Esophagus muscularis mucosa (tissue), 4 donors: Measurements from ENCODE around the gene TMEM205. TPM values are rescaled to one million over a fixed set of nuclear protein-coding genes. Genes with fewer than 3 reads are reported as not detected.
A peak's percentile ranks its signal among the peaks of the same experiment; 100 is the strongest.

Experiments
- DNase-seq: peaks from one replicate; pipeline ENCODE4 v3.0.0-alpha.2; 2017; ENCODE audit errors: extremely low spot score
- H3K27ac ChIP-seq, 4 donors: fragments of 200-600 bp; sonication (generic); replicated peaks in 1 of 4; 1 replicate in 3 of 4; 2 replicates in 1 of 4; pipeline ENCODE4 v1.5.1; 2016 to 2019; ENCODE audit warnings: mild to moderate bottlenecking in 1 of 4
- H3K27me3 ChIP-seq, 4 donors: fragments of 200-600 bp; sonication (generic); one replicate each; pipeline versions ENCODE4 v1.5.1 to v1.6.0; 2016 to 2019
- H3K36me3 ChIP-seq, 4 donors: fragments of 200-600 bp; sonication (generic); one replicate each; pipeline ENCODE4 v1.5.1; 2016 to 2019
- H3K4me1 ChIP-seq, 4 donors: fragments of 200-600 bp; sonication (generic); one replicate each; pipeline ENCODE4 v1.5.1; 2016 to 2019
- H3K4me3 ChIP-seq, 4 donors: fragments of 200-600 bp; sonication (generic); 1 replicate in 2 of 4; 2 replicates in 2 of 4; pipeline ENCODE4 v1.5.1; 2016 to 2019; ENCODE audit warnings: mild to moderate bottlenecking in 4 of 4, moderate library complexity in 1 of 4
- H3K9me3 ChIP-seq, 4 donors: fragments of 200-600 bp; sonication (generic); 1 replicate in 3 of 4; 2 replicates in 1 of 4; pipeline ENCODE4 v1.5.1; 2016 to 2019
- CTCF ChIP-seq, 3 experiments: fragments of 200-600 bp in 2 of 3; fragments of 450-650 bp in 1 of 3; sonication (generic) in 2 of 3; IDR thresholded peaks; one replicate each; pipeline ENCODE4 v1.5.1; 2017 to 2019; ENCODE audit warnings: antibody characterized with exemption in 3 of 3, mild to moderate bottlenecking in 2 of 3, moderate library complexity in 1 of 3
- EP300 ChIP-seq: sonication (generic); formaldehyde crosslinking; IDR thresholded peaks from one replicate; pipeline ENCODE4 v1.6.1; 2017; ENCODE audit warnings: antibody characterized with exemption
- POLR2A ChIP-seq: fragments of 450-650 bp; IDR thresholded peaks from one replicate; pipeline ENCODE4 v1.6.1; 2017; ENCODE audit warnings: antibody characterized with exemption, moderate library complexity, mild to moderate bottlenecking, low read depth
- POLR2AphosphoS5 ChIP-seq, 2 donors: sonication (generic); formaldehyde crosslinking; IDR thresholded peaks; one replicate each; pipeline ENCODE4 v1.6.1; 2017; ENCODE audit warnings: antibody characterized with exemption in 2 of 2
- WGBS: methylation state at CpG from one replicate; pipeline ENCODE4 v1.1.5; 2018; 5-methylcytosine and 5-hydroxymethylcytosine counted together
- intact Hi-C: fragments of 100-400 bp; cut with DNase I; formaldehyde crosslinking; loops from one replicate; pipeline ENCODE4 v1.15.1; 2023
- total RNA-seq, 4 donors: library from RNA; depleted of rRNA; stranded (reverse); fragments of >200 nt; gene quantifications; one replicate each; pipeline versions ENCODE4 v1.1.0 to v1.2.1, GENCODE V29; 2016

Gene TMEM205
- total RNA-seq, 4 donors from 2014 or later: 197 to 241 (median 206) TPM

- peaks cover 6 to 26% (median 16%) of the 10 kb centered on the region in 4 donors for H3K4me1 ChIP-seq
- peak overlapping the region; percentile 29 to 37 (median 36) for H3K4me3 ChIP-seq
- TF ChIP-seq EP300: no peak
- TF ChIP-seq POLR2AphosphoS5 (IDR thresholded peaks at IDR 0.05): peak; percentile 75 to 86
- no peak for TF ChIP-seq POLR2A
- TF ChIP-seq CTCF (IDR thresholded peaks at IDR 0.05): peak in 2 of 3 experiments; percentile 99 to 100
- peak overlapping the region; percentile 45 to 63 (median 58) for H3K27ac ChIP-seq
- H3K36me3 ChIP-seq: no peaks in the 10 kb centered on the region
- peak; percentile 99 for DNase-seq
- intact Hi-C loops: loop anchor here (2.0 to 5.0 kb wide), 2 partner anchors 153 to 294 kb away; no protein-coding TSS in a partner anchor
- H3K27me3 ChIP-seq: no peaks in the 10 kb centered on the region
- no peaks in the 10 kb centered on the region for H3K9me3 ChIP-seq
- 4% methylated on average over 35 of the region's 41 CpGs for WGBS
Measured at GRCh38 chr19:11293433-11294389, 52.4 kb downstream of the TMEM205 start.

Other genes with a start within 250 kb of the TMEM205 start
- gene SPC24, start 190.5 kb downstream of the TMEM205 start, total RNA-seq: 1 to 10 TPM; 1.4 to 6.6 (median 3.4) TPM
- gene KANK2, start 148.7 kb downstream of the TMEM205 start, total RNA-seq: 1,000 to 10,000 TPM; 1,125 to 1,746 (median 1,157) TPM
- 1 to 10 TPM in 1 of 4 donors, not detected in 3; 2.0 TPM for gene ANGPTL8, start 106.6 kb downstream of the TMEM205 start, total RNA-seq
- 10 to 100 TPM; 32.6 to 51.0 (median 40.1) TPM for gene DOCK6, start 83.7 kb downstream of the TMEM205 start, total RNA-seq
- not detected for gene TSPAN16, start 50.1 kb downstream of the TMEM205 start, total RNA-seq
- gene RAB3D, start 6.6 kb downstream of the TMEM205 start, total RNA-seq: 10 to 100 TPM; 15.1 to 40.3 (median 27.9) TPM
- 10 to 100 TPM in 3 of 4 donors, 1 to 10 TPM in 1; 8.3 to 17.6 (median 13.8) TPM for gene CCDC159, start 251 bp upstream of the TMEM205 start, total RNA-seq
- 10 to 100 TPM; 32.0 to 49.8 (median 37.5) TPM for gene PLPPR2, start 9.2 kb upstream of the TMEM205 start, total RNA-seq
- gene SWSAP1, start 28.4 kb upstream of the TMEM205 start, total RNA-seq: 1 to 10 TPM in 3 of 4 donors, under 1 TPM in 1; 0.66 to 1.7 (median 1.5) TPM
- gene EPOR, start 38.0 kb upstream of the TMEM205 start, total RNA-seq: 1 to 10 TPM in 3 of 4 donors, under 1 TPM in 1; 0.99 to 5.2 (median 4.4) TPM
- gene RGL3, start 73.0 kb upstream of the TMEM205 start, total RNA-seq: 1 to 10 TPM; 1.2 to 7.9 (median 2.0) TPM
- under 1 TPM in 2 of 4 donors, not detected in 2; 0.39 to 0.83 TPM for gene ODAD3, start 88.9 kb upstream of the TMEM205 start, total RNA-seq
- 100 to 1,000 TPM in 2 of 4 donors, 10 to 100 TPM in 2; 81.0 to 141 (median 98.7) TPM for gene PRKCSH, start 89.4 kb upstream of the TMEM205 start, total RNA-seq
- gene ELAVL3, start 134.8 kb upstream of the TMEM205 start, total RNA-seq: under 1 TPM; under 0.01 to 0.69 (median 0.31) TPM
- gene ZNF653, start 159.6 kb upstream of the TMEM205 start, total RNA-seq: 10 to 100 TPM in 1 of 4 donors, 1 to 10 TPM in 3; 9.1 to 13.9 (median 9.4) TPM
- 10 to 100 TPM; 72.7 to 97.5 (median 81.8) TPM for gene ECSIT, start 182.9 kb upstream of the TMEM205 start, total RNA-seq
- gene CNN1, start 192.6 kb upstream of the TMEM205 start, total RNA-seq: 1,000 to 10,000 TPM; 2,877 to 3,384 (median 2,954) TPM
- 10 to 100 TPM; 27.0 to 39.1 (median 30.5) TPM for gene ELOF1, start 213.0 kb upstream of the TMEM205 start, total RNA-seq
- gene ACP5, start 231.4 kb upstream of the TMEM205 start, total RNA-seq: 10 to 100 TPM in 3 of 4 donors, 1 to 10 TPM in 1; 7.3 to 16.0 (median 13.3) TPM